GM23248 (cell line): ENCODE results near the gene CHCHD3.

Experiments used
- EZH2 ChIP-seq: fragments of 200-600 bp; sonication (generic); IDR thresholded peaks from 2 replicates; pipeline ENCODE4 v1.6.1; 2018; ENCODE audit warnings: antibody characterized with exemption, mild to moderate bottlenecking; ENCODE audit not compliant: insufficient read depth, poor library complexity, severe bottlenecking
- EZH2phosphoT487 ChIP-seq: fragments of 200-600 bp; sonication (generic); IDR thresholded peaks from 2 replicates; pipeline ENCODE4 v1.6.1; 2018; ENCODE audit warnings: antibody characterized with exemption, moderate library complexity, mild to moderate bottlenecking, low read depth; ENCODE audit not compliant: insufficient read depth

GRCh38 chr7:133007961-133008360 lies 73.9 kb downstream of the CHCHD3 start:
- no peak for TF ChIP-seq EZH2
- no peak for TF ChIP-seq EZH2phosphoT487
